ENCODE results near the gene KCNK16.

DNA sequence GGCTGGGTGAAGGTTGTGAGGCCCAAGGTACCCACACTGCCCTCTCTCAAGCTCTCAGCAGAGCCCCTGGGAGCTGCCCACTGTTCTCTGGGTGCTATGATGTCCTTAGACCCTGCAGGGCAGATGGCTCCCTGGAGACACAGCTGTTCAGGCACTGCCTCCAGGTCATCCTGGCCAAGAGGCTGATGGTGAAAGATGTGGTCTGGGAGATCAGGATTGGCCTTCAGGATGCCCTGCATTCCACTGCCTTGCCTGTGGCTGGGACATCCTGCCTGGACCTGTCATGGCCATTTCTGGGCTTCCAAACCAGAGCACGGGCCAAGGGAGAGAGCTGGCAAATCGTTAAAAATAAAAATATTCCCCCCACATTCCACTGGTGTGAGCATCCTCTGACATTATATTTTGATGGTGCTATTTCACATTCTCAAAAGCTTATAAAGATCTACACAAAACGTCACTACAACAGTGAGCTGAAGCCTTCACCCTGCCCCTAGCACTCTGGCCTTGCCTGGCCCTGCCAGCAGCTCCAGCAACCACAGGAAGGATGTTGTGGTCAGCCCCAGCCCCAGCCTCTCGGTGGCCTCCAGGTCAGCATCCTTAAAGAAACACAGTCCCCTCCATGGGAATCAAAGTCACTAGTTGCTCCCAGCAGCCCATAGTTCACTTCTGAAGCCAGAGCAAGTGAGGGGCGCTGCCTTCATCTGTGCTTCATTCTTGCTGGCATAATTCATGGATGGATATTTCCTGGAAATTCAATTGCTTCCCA is 13.5 kb upstream of the KCNK16 start:
- TF ChIP-seq, protein P1, sequence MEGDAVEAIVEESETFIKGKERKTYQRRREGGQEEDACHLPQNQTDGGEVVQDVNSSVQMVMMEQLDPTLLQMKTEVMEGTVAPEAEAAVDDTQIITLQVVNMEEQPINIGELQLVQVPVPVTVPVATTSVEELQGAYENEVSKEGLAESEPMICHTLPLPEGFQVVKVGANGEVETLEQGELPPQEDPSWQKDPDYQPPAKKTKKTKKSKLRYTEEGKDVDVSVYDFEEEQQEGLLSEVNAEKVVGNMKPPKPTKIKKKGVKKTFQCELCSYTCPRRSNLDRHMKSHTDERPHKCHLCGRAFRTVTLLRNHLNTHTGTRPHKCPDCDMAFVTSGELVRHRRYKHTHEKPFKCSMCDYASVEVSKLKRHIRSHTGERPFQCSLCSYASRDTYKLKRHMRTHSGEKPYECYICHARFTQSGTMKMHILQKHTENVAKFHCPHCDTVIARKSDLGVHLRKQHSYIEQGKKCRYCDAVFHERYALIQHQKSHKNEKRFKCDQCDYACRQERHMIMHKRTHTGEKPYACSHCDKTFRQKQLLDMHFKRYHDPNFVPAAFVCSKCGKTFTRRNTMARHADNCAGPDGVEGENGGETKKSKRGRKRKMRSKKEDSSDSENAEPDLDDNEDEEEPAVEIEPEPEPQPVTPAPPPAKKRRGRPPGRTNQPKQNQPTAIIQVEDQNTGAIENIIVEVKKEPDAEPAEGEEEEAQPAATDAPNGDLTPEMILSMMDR (IDR thresholded peaks at IDR 0.05; ENCODE audit: low read depth, low read length) = no peak
- TF ChIP-seq EZH2phosphoT487 (IDR thresholded peaks at IDR 0.05; ENCODE audit: low read depth) = no peak

All from OCI-LY3 (cell line).